Neuronal stem cell (in vitro differentiated cells): Measurements from ENCODE around the gene NTN1.
"Not testable (repeated sequence)": the region's sequence is repeated elsewhere in the genome, so short reads cannot be mapped to it uniquely, and the experiment has no call there.

Source experiments
- DNase-seq: peaks from one replicate; pipeline ENCODE4 v3.0.0-alpha.2; 2013; ENCODE audit warnings: low spot score
- H2AFZ ChIP-seq: one replicate; pipeline ENCODE4 v1.6.1; 2013; ENCODE audit warnings: mild to moderate bottlenecking, low read length, inconsistent platforms
- H2AK5ac ChIP-seq: 2 replicates; pipeline ENCODE4 v1.6.1; 2013; ENCODE audit warnings: low read depth, mild to moderate bottlenecking, inconsistent platforms, low read length, moderate library complexity, mixed read lengths
- H2BK120ac ChIP-seq: 2 replicates; pipeline ENCODE4 v1.6.1; 2013; ENCODE audit warnings: low read depth, mild to moderate bottlenecking, inconsistent platforms, low read length, moderate library complexity, mixed read lengths
- H2BK12ac ChIP-seq: one replicate; pipeline ENCODE4 v1.6.1; 2013; ENCODE audit warnings: low read length, inconsistent platforms
- H2BK15ac ChIP-seq: 2 replicates; pipeline ENCODE4 v1.6.1; 2013; ENCODE audit warnings: mild to moderate bottlenecking, low read length, inconsistent platforms, mixed read lengths
- H2BK5ac ChIP-seq: one replicate; pipeline ENCODE4 v1.6.1; 2013; ENCODE audit warnings: inconsistent platforms, mild to moderate bottlenecking, low read length, moderate library complexity
- H3K14ac ChIP-seq: one replicate; pipeline ENCODE4 v1.6.1; 2013; ENCODE audit warnings: low read length, inconsistent platforms
- H3K18ac ChIP-seq: 2 replicates; pipeline ENCODE4 v1.6.1; 2013; ENCODE audit warnings: low read length, inconsistent platforms
- H3K23ac ChIP-seq: 2 replicates; pipeline ENCODE4 v1.6.1; 2013; ENCODE audit warnings: low read depth, mild to moderate bottlenecking, mixed read lengths, low read length, inconsistent platforms; ENCODE audit not compliant: poor library complexity
- H3K27ac ChIP-seq: replicated peaks from 3 replicates; pipeline ENCODE4 v1.5.1; 2013; ENCODE audit warnings: low read length, inconsistent platforms
- H3K27me3 ChIP-seq, 3 experiments: 2 replicates each; pipeline ENCODE4 v1.6.1; 2013; ENCODE audit warnings: low read length in 3 of 3, mild to moderate bottlenecking in 2 of 3, inconsistent platforms in 1 of 3, low read depth in 1 of 3, mixed read lengths in 1 of 3, moderate library complexity in 1 of 3; ENCODE audit not compliant: control insufficient read depth in 3 of 3, insufficient read depth in 3 of 3
- H3K36me3 ChIP-seq, 2 donors: replicated peaks in 1 of 2; 2 replicates each; pipeline ENCODE4 v1.6.1; 2013; ENCODE audit warnings: low read length in 2 of 2; ENCODE audit not compliant: control insufficient read depth in 2 of 2, insufficient read depth in 2 of 2
- H3K4ac ChIP-seq: 2 replicates; pipeline ENCODE4 v1.6.1; 2013; ENCODE audit warnings: inconsistent platforms, mild to moderate bottlenecking, low read length, moderate library complexity
- H3K4me1 ChIP-seq, 2 donors: 1 replicate in 1 of 2; 2 replicates in 1 of 2; pipeline ENCODE4 v1.6.1; 2013; ENCODE audit warnings: low read length in 2 of 2, low read depth in 1 of 2; ENCODE audit not compliant: control insufficient read depth in 2 of 2, insufficient read depth in 1 of 2
- H3K4me2 ChIP-seq: one replicate; pipeline ENCODE4 v1.6.1; 2013; ENCODE audit warnings: mild to moderate bottlenecking, low read length, inconsistent platforms; ENCODE audit not compliant: insufficient read depth, poor library complexity, severe bottlenecking
- H3K4me3 ChIP-seq, 2 donors: 2 replicates each; pipeline ENCODE4 v1.5.1; 2013; ENCODE audit warnings: low read length in 2 of 2, mild to moderate bottlenecking in 2 of 2, inconsistent platforms in 1 of 2, moderate library complexity in 1 of 2
- H3K79me1 ChIP-seq: one replicate; pipeline ENCODE4 v1.6.1; 2013; ENCODE audit warnings: low read depth, mild to moderate bottlenecking, inconsistent platforms, low read length, moderate library complexity
- H3K9ac ChIP-seq: one replicate; pipeline ENCODE4 v1.6.1; 2013; ENCODE audit warnings: mild to moderate bottlenecking, low read depth, low read length, inconsistent platforms; ENCODE audit not compliant: poor library complexity
- H3K9me3 ChIP-seq, 2 donors: replicated peaks in 1 of 2; 2 replicates each; pipeline versions ENCODE3 to v1.6.1; 2013; ENCODE audit warnings: low read length in 2 of 2, mild to moderate bottlenecking in 2 of 2, inconsistent platforms in 1 of 2, low read depth in 1 of 2, mixed read lengths in 1 of 2, moderate library complexity in 1 of 2; ENCODE audit not compliant: control insufficient read depth in 2 of 2, insufficient read depth in 1 of 2
- H4K8ac ChIP-seq: one replicate; pipeline ENCODE4 v1.6.1; 2013; ENCODE audit warnings: low read depth, mild to moderate bottlenecking, inconsistent platforms, low read length, moderate library complexity
- H4K91ac ChIP-seq: one replicate; pipeline ENCODE4 v1.6.1; 2013; ENCODE audit warnings: low read length, low read depth, mild to moderate bottlenecking, inconsistent platforms; ENCODE audit not compliant: poor library complexity
- WGBS, 2 donors: extraction: QIAGEN DNeasy Blood & Tissue Kit; methylation state at CpG; one replicate each; pipeline ENCODE4 v1.1.7; 2013; ENCODE audit warnings: missing lambda C conversion rate in 2 of 2, mixed read lengths in 1 of 2; ENCODE audit not compliant: insufficient read length in 2 of 2, insufficient replicate concordance in 1 of 2; ENCODE audit errors: extremely low coverage in 2 of 2; 5-methylcytosine and 5-hydroxymethylcytosine counted together

The NTN1 gene

DNA sequence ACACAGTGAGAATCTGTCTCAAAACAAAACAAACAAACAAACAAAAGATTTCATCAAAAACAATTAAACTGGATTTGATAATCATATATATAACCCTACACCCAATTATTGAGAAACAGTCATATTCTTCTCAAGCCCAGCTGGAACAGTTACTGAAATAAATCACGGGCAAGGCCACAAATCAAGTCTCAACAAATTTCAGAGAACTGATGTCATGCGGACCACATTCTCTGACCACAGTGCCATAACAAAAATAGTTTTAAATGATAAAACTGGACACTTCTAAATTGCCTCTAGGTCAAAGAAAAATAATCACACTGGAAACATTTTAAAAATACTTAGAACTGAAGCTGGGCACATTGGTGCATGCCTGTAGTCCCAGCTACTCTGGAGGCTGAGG is 39.9 kb upstream of the NTN1 start:
- H3K79me1 ChIP-seq, result no peaks in the 10 kb centered on the region
- H3K4me3 ChIP-seq, result no peak overlapping the region
- H3K4me2 ChIP-seq, result no peak overlapping the region

GRCh38 chr17:8984225-8984624 is 37.1 kb upstream of the NTN1 start:
- H3K9me3 ChIP-seq, H3K4ac ChIP-seq, H3K27ac ChIP-seq, H2BK120ac ChIP-seq, H3K27me3 ChIP-seq, DNase-seq, H3K14ac ChIP-seq, H3K4me1 ChIP-seq, H3K23ac ChIP-seq, H2BK15ac ChIP-seq, H3K79me1 ChIP-seq, H3K18ac ChIP-seq, H3K9ac ChIP-seq, H2AK5ac ChIP-seq, H3K36me3 ChIP-seq, H3K4me3 ChIP-seq, H2AFZ ChIP-seq, H4K8ac ChIP-seq, H4K91ac ChIP-seq, H3K4me2 ChIP-seq, H2BK12ac ChIP-seq, H2BK5ac ChIP-seq: not testable (repeated sequence)
- WGBS, 2 donors, result no CpG with 5 or more reads among the region's 5 CpGs

More for the DNA sequence above, 39.9 kb upstream of the NTN1 start:
- no peaks in the 10 kb centered on the region for H3K27me3 ChIP-seq
- no peak overlapping the region for H2AFZ ChIP-seq
- H4K91ac ChIP-seq, result no peak overlapping the region
- no peak overlapping the region for H2BK5ac ChIP-seq
- no peak overlapping the region for H2BK120ac ChIP-seq
- H4K8ac ChIP-seq, result no peak overlapping the region
- no peak overlapping the region for H3K4ac ChIP-seq
- no peak overlapping the region for H2AK5ac ChIP-seq
- DNase-seq, result no peak
- H3K4me1 ChIP-seq, result no peaks in the 10 kb centered on the region
- no peak overlapping the region for H3K18ac ChIP-seq
- no peak overlapping the region for H2BK12ac ChIP-seq
- no CpG with 5 or more reads among the region's 2 CpGs for WGBS, 2 donors
- no peak overlapping the region for H3K27ac ChIP-seq
- H3K9me3 ChIP-seq, result peaks cover 0 to 2% of the 10 kb centered on the region in 2 donors
- no peaks in the 10 kb centered on the region for H3K36me3 ChIP-seq
- H2BK15ac ChIP-seq, result no peak overlapping the region
- no peak overlapping the region for H3K14ac ChIP-seq
- H3K23ac ChIP-seq, result no peak overlapping the region
- H3K9ac ChIP-seq, result no peak overlapping the region

- Histone ChIP-seq H2BK120ac (no peak overlapping the region), H3K27me3 (no peaks in the 10 kb centered on the region), H2AK5ac (no peak overlapping the region), H4K8ac (no peak overlapping the region), H3K79me1 (no peaks in the 10 kb centered on the region), H3K36me3 (no peaks in the 10 kb centered on the region), H3K4me3 (no peak overlapping the region), H3K4ac (no peak overlapping the region), H2BK12ac (no peak overlapping the region), H4K91ac (no peak overlapping the region), H3K14ac (no peak overlapping the region), H2AFZ (no peak overlapping the region), H3K4me1 (no peaks in the 10 kb centered on the region), H3K9me3 (peaks cover 0 to 2% of the 10 kb centered on the region in 2 donors), H3K9ac (no peak overlapping the region), H3K18ac (no peak overlapping the region), H3K23ac (no peak overlapping the region), H3K27ac (no peak overlapping the region), H3K4me2 (no peak overlapping the region), H2BK15ac (no peak overlapping the region), H2BK5ac (no peak overlapping the region)
- WGBS, 2 donors, result no CpG with 5 or more reads among the region's 4 CpGs
- no peak for DNase-seq
Measured at GRCh38 chr17:8985054-8985701, 36.1 kb upstream of the NTN1 start.

GRCh38 chr17:8986295-8986694 is 35.0 kb upstream of the NTN1 start:
- Histone ChIP-seq H3K4ac (no peak overlapping the region), H3K79me1 (no peaks in the 10 kb centered on the region), H4K8ac (no peak overlapping the region), H3K27me3 (no peaks in the 10 kb centered on the region), H3K9ac (no peak overlapping the region), H3K18ac (no peak overlapping the region), H3K4me3 (no peak overlapping the region), H2BK12ac (no peak overlapping the region), H2BK120ac (no peak overlapping the region), H3K4me1 (no peaks in the 10 kb centered on the region), H2BK5ac (no peak overlapping the region), H3K9me3 (peaks cover 0 to 2% of the 10 kb centered on the region in 2 donors), H4K91ac (no peak overlapping the region), H2AK5ac (no peak overlapping the region), H3K14ac (no peak overlapping the region), H3K23ac (no peak overlapping the region), H2AFZ (no peak overlapping the region), H3K36me3 (no peaks in the 10 kb centered on the region), H3K4me2 (no peak overlapping the region), H3K27ac (no peak overlapping the region), H2BK15ac (no peak overlapping the region)
- no peak for DNase-seq
- no CpG with 5 or more reads among the region's 2 CpGs for WGBS, 2 donors
